Measurements from ENCODE around the gene DCXR. TPM values are rescaled to one million over a fixed set of nuclear protein-coding genes. Genes with fewer than 3 reads are reported as not detected.

Gene DCXR
- total RNA-seq, 6 donors from 2014 or later = 122 to 358 (median 211) TPM

DNA sequence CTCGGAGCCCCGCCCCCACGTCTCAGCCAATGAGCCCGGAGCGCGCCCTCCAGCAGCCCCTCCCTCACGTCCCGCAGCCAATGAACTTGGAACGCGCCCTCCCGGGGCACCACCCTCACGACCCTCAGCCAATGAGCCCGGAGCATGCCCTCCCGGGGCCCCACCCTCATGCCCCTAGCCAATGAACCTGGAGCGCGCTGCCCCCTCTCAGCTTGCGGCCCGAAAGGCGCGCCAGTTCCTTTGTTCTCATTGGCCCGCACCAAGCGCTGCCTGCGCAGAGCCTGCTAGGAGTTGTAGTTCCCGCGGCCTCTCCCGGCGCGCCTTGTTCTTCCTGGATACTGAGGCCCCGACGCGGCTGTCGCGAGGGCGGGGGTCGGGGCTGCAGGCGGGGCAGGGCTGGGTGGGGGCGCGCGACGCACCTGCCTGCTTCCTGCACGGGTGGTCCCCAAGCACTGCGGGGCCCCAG, 14.5 kb downstream of the DCXR start, which contains the start of gene LRRC45:
Gene LRRC45 (plus strand): TSS at position 325 of the 466 bp plus-strand sequence. CDS start 339 bp downstream, outside the sequence.
- TF ChIP-seq, protein P1, sequence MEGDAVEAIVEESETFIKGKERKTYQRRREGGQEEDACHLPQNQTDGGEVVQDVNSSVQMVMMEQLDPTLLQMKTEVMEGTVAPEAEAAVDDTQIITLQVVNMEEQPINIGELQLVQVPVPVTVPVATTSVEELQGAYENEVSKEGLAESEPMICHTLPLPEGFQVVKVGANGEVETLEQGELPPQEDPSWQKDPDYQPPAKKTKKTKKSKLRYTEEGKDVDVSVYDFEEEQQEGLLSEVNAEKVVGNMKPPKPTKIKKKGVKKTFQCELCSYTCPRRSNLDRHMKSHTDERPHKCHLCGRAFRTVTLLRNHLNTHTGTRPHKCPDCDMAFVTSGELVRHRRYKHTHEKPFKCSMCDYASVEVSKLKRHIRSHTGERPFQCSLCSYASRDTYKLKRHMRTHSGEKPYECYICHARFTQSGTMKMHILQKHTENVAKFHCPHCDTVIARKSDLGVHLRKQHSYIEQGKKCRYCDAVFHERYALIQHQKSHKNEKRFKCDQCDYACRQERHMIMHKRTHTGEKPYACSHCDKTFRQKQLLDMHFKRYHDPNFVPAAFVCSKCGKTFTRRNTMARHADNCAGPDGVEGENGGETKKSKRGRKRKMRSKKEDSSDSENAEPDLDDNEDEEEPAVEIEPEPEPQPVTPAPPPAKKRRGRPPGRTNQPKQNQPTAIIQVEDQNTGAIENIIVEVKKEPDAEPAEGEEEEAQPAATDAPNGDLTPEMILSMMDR (IDR thresholded peaks at IDR 0.05) = no peak
- TF ChIP-seq POLR2AphosphoS5 (IDR thresholded peaks at IDR 0.05) (peak in 1 of 2 donors; percentile 13), POLR2A (IDR thresholded peaks at IDR 0.05) (no peak), EP300 (IDR thresholded peaks at IDR 0.05) (no peak)
- Histone ChIP-seq H3K27me3 (no peaks in the 10 kb centered on the region), H3K9me3 (no peaks in the 10 kb centered on the region), H3K4me1 (peaks cover 21 to 46% (median 37%) of the 10 kb centered on the region in 4 donors), H3K4me3 (peak within 1 kb of the TSS; percentile 90 to 99 (median 97)), H3K36me3 (peaks cover 0 to 12% (median under 1%) of the 10 kb centered on the region in 4 donors), H3K27ac (peak within 1 kb of the TSS; percentile 73 to 91 (median 80))
- WGBS, 2 donors = 0% methylated on average over 21 of the region's 42 CpGs; no CpG with 5 or more reads in 1 of the 2 donors
- DNase-seq = peak; percentile 100
- peak; percentile 97 to 98 for ATAC-seq (ENCODE audit: low FRiP score in 2 of 2)

DNA sequence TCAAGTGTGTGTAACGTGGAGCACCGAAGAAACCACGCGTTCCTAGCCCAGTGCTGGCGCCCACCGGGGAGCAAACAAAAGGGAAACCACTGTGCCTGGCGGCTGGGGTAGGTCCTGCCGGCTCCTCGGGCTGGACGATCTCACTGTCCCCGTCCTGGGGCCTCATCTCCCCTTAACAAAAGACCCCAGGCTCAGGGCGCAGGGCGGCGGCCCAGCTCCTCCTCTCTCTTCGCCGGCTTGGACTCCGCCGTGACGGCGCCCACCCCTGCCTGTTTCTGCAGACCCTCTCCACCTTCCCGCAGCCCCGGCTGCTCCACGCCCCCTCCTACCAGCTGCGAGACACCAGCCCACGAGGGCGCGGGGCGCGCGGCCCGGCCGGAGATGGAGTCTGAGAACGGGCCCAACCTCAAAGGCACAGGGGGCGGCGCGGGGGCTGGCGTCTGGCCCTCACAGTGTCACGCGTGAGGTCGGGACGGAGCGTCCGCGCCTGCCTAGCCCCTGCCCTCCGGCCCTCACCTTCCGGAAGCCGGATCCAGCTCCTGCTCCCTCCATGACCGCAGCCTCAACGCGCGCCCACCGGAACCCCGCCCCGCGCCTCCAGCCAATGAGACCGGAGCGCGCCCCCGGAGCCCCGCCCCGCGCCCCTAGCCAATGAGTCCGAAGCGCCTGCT, 15.1 kb downstream of the DCXR start, which contains the start of gene CENPX:
Gene CENPX (minus strand): TSS at position 569 of the 671 bp plus-strand sequence. CDS start 17 bp downstream, at position 552.
- H3K27ac ChIP-seq = peak within 1 kb of the TSS; percentile 73 to 91 (median 80)
- ATAC-seq (ENCODE audit: low FRiP score in 2 of 2) = no peak
- whole genome bisulfite sequencing, 2 donors = 0% methylated on average over 4 to 49 of the region's 64 CpGs

DNA sequence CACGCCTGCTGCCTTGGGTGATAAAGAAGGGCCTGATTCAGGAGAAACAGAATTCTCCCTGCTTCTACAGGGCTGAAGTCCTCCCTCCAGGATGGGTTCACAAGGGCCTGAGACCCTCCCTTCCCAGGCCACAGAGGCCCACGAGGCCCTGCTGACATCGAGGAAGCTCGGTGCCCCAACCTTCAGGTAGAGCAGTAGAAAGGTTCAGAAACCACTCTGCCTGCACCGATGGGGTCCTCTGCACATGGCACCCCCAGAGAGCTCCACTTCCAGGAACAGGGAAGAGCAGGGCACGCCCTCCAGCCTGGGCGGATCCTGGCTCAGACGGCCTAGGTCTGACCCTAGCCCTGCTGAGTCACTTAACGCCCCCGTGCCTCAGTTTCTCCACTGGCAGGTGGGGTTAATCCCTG, 15.6 kb downstream of the DCXR start:
- Histone ChIP-seq H3K27me3 (no peaks in the 10 kb centered on the region), H3K4me1 (peaks cover 21 to 50% (median 40%) of the 10 kb centered on the region in 4 donors), H3K27ac (peak overlapping the region in 3 of 4 donors; percentile 76 to 91 (median 83)), H3K36me3 (peaks cover 0 to 21% (median 2%) of the 10 kb centered on the region in 4 donors), H3K4me3 (peak overlapping the region; percentile 90 to 99 (median 97)), H3K9me3 (no peaks in the 10 kb centered on the region)
- TF ChIP-seq POLR2A (IDR thresholded peaks at IDR 0.05) = no peak
- no peak for TF ChIP-seq EP300 (IDR thresholded peaks at IDR 0.05)
- TF ChIP-seq, protein P1 (IDR thresholded peaks at IDR 0.05) = no peak
- TF ChIP-seq POLR2AphosphoS5 (IDR thresholded peaks at IDR 0.05) = no peak
- DNase-seq (no peak), ATAC-seq (ENCODE audit: low FRiP score in 2 of 2) (no peak)
- WGBS, 2 donors = 10 to 67% methylated on average over 1 to 10 of the region's 10 CpGs

More for the DNA sequence above, 15.1 kb downstream of the DCXR start, which contains the start of gene CENPX:
- no peak for DNase-seq
- TF ChIP-seq, protein P1 (IDR thresholded peaks at IDR 0.05) = peak in 1 of 6 experiments; percentile 16
- TF ChIP-seq POLR2AphosphoS5 (IDR thresholded peaks at IDR 0.05) (peak in 1 of 2 donors; percentile 18), POLR2A (IDR thresholded peaks at IDR 0.05) (peak in 2 of 4 donors; percentile 41 to 72), EP300 (IDR thresholded peaks at IDR 0.05) (no peak)
- H3K27me3 ChIP-seq = no peaks in the 10 kb centered on the region
- H3K4me1 ChIP-seq = peaks cover 21 to 49% (median 39%) of the 10 kb centered on the region in 4 donors
- peaks cover 0 to 18% (median under 1%) of the 10 kb centered on the region in 4 donors for H3K36me3 ChIP-seq
- peak within 1 kb of the TSS; percentile 90 to 99 (median 97) for H3K4me3 ChIP-seq
- H3K9me3 ChIP-seq = no peaks in the 10 kb centered on the region

DNA sequence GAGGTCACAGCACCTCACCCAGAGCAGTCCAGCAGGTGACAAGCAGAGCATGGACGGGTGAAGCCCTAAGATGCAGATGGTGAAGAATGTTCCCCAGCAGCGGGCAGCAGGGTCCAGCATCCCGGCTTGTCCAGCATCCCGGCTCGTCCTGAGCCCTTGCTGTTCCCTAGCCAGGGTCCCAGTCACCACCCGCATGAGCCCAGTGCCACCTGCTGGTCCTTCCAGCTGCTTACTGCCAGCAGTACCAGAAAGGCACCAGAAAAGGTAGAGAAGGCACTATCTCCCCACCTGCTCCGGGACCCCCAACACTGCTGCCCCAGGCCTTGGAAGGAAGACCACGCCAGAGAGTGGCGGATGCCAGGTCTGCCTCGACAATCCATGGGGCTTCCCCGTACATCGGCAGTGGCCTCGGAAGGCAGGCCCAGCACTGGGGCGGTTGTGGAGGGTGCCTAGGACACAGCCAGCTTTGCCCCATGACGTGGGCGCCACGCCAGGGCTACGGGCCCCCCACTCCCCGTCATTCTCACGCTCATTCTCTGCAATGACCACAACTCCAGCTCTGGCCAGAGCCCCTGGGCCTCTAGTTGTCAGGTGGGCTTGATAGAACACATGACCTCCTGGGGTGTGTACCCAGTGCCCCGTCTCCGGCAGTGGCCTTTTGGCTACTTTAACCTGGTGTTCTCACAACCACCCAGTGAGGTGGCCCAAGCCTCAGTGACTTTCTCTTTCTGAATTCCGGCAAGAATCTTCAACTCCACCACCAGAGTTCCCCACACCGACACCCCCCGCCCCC, 16.2 kb downstream of the DCXR start:
- 33 to 38% methylated on average over 3 to 25 of the region's 25 CpGs for WGBS, 2 donors
- Histone ChIP-seq H3K27ac (peak overlapping the region in 2 of 4 donors; percentile 83 to 91), H3K27me3 (no peaks in the 10 kb centered on the region), H3K4me3 (peak overlapping the region in 3 of 4 donors; percentile 90 to 99 (median 97)), H3K9me3 (no peaks in the 10 kb centered on the region), H3K36me3 (peaks cover 0 to 21% (median 2%) of the 10 kb centered on the region in 4 donors), H3K4me1 (peaks cover 21 to 53% (median 41%) of the 10 kb centered on the region in 4 donors)
- ATAC-seq (ENCODE audit: low FRiP score in 2 of 2) (no peak), DNase-seq (peak; percentile 84 to 88)
- no peak for TF ChIP-seq POLR2A (IDR thresholded peaks at IDR 0.05)
- TF ChIP-seq, protein P1 (IDR thresholded peaks at IDR 0.05) = peak; percentile 54 to 90 (median 80)

All from upper lobe of left lung (tissue), 6 donors.